ENCODE measurements around the gene FAM234B. TPM values are rescaled to one million over a fixed set of nuclear protein-coding genes. Genes with fewer than 3 reads are reported as not detected.

The FAM234B gene
- total RNA-seq, 1 donor from 2014 or later, result 9.5 TPM

- peak overlapping the region; percentile 97 for H3K27ac Mint-ChIP-seq
- no peaks in the 10 kb centered on the region for H3K36me3 Mint-ChIP-seq
- no peaks in the 10 kb centered on the region for H3K27me3 Mint-ChIP-seq (ENCODE audit: low read depth)
- peak overlapping the region; percentile 48 for H3K4me3 Mint-ChIP-seq
- H3K9me3 Mint-ChIP-seq, result peaks cover 15% of the 10 kb centered on the region
- TF ChIP-seq CTCF (IDR thresholded peaks at IDR 0.05; ENCODE audit: unreplicated experiment), result no peak
- no peak for DNase-seq (ENCODE audit: low spot score in 2 of 2, unreplicated experiment in 2 of 2)
- peaks cover 29% of the 10 kb centered on the region for H3K4me1 Mint-ChIP-seq
These were observed 70.3 kb downstream of the FAM234B start for GRCh38 chr12:13114251-13115052.

- H3K4me1 Mint-ChIP-seq, result peaks cover 29% of the 10 kb centered on the region
- H3K36me3 Mint-ChIP-seq, result no peaks in the 10 kb centered on the region
- peak overlapping the region; percentile 7 for H3K27ac Mint-ChIP-seq
- H3K4me3 Mint-ChIP-seq, result no peak overlapping the region
- no peaks in the 10 kb centered on the region for H3K27me3 Mint-ChIP-seq (ENCODE audit: low read depth)
- no peak for DNase-seq (ENCODE audit: low spot score in 2 of 2, unreplicated experiment in 2 of 2)
- TF ChIP-seq CTCF (IDR thresholded peaks at IDR 0.05; ENCODE audit: unreplicated experiment), result no peak
- peaks cover 7% of the 10 kb centered on the region for H3K9me3 Mint-ChIP-seq
These were observed 72.1 kb downstream of the FAM234B start for GRCh38 chr12:13116259-13116658.

GRCh38 chr12:13117029-13117428, 72.8 kb downstream of the FAM234B start:
- peaks cover 29% of the 10 kb centered on the region for H3K4me1 Mint-ChIP-seq
- H3K4me3 Mint-ChIP-seq, result no peak overlapping the region
- H3K27ac Mint-ChIP-seq, result no peak overlapping the region

GRCh38 chr12:13119826-13120225, 75.6 kb downstream of the FAM234B start:
- Mint-ChIP-seq H3K4me1 (peaks cover 19% of the 10 kb centered on the region), H3K27me3 (ENCODE audit: low read depth) (no peaks in the 10 kb centered on the region), H3K9me3 (peaks cover 5% of the 10 kb centered on the region), H3K27ac (no peak overlapping the region), H3K36me3 (no peaks in the 10 kb centered on the region), H3K4me3 (no peak overlapping the region)
- DNase-seq (ENCODE audit: low spot score in 2 of 2, unreplicated experiment in 2 of 2), result no peak
- TF ChIP-seq CTCF (IDR thresholded peaks at IDR 0.05; ENCODE audit: unreplicated experiment), result no peak

More at GRCh38 chr12:13117029-13117428, 72.8 kb downstream of the FAM234B start:
- no peak for TF ChIP-seq CTCF (IDR thresholded peaks at IDR 0.05; ENCODE audit: unreplicated experiment)
- Mint-ChIP-seq H3K9me3 (peaks cover 5% of the 10 kb centered on the region), H3K36me3 (no peaks in the 10 kb centered on the region), H3K27me3 (ENCODE audit: low read depth) (no peaks in the 10 kb centered on the region)
- DNase-seq (ENCODE audit: low spot score in 2 of 2, unreplicated experiment in 2 of 2), result no peak

- peaks cover 22% of the 10 kb centered on the region for H3K4me1 Mint-ChIP-seq
- H3K27ac Mint-ChIP-seq, result no peak overlapping the region
- no peaks in the 10 kb centered on the region for H3K27me3 Mint-ChIP-seq (ENCODE audit: low read depth)
- peaks cover 5% of the 10 kb centered on the region for H3K9me3 Mint-ChIP-seq
- no peak for DNase-seq (ENCODE audit: low spot score in 2 of 2, unreplicated experiment in 2 of 2)
- no peak for TF ChIP-seq CTCF (IDR thresholded peaks at IDR 0.05; ENCODE audit: unreplicated experiment)
- no peaks in the 10 kb centered on the region for H3K36me3 Mint-ChIP-seq
- H3K4me3 Mint-ChIP-seq, result no peak overlapping the region
These were observed 76.2 kb downstream of the FAM234B start for GRCh38 chr12:13120413-13120812.
